ENCODE data around the gene GALNT7.

DNA sequence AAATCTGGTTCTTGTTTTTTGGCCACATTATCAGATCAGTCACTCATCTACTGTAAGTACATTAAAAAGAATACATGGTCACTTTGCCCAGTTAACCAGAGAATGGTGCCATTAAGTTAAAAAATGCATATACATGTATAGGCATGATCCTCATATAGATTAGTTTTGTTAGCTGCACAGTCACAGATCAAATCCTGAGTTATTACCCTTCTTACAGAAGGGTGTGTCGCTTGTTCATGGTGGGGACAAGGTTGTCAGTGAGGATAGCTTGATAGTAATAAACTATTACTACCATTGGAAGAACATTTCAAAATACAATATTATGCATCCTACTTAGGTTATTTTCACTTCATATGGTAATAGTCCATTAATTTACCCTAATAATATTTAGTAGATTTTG is 48.5 kb downstream of the GALNT7 start:
- TF ChIP-seq, protein P1, sequence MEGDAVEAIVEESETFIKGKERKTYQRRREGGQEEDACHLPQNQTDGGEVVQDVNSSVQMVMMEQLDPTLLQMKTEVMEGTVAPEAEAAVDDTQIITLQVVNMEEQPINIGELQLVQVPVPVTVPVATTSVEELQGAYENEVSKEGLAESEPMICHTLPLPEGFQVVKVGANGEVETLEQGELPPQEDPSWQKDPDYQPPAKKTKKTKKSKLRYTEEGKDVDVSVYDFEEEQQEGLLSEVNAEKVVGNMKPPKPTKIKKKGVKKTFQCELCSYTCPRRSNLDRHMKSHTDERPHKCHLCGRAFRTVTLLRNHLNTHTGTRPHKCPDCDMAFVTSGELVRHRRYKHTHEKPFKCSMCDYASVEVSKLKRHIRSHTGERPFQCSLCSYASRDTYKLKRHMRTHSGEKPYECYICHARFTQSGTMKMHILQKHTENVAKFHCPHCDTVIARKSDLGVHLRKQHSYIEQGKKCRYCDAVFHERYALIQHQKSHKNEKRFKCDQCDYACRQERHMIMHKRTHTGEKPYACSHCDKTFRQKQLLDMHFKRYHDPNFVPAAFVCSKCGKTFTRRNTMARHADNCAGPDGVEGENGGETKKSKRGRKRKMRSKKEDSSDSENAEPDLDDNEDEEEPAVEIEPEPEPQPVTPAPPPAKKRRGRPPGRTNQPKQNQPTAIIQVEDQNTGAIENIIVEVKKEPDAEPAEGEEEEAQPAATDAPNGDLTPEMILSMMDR (IDR thresholded peaks at IDR 0.05) = no peak
- TF ChIP-seq POLR2AphosphoS5 (IDR thresholded peaks at IDR 0.05) = no peak
- TF ChIP-seq POLR2A (IDR thresholded peaks at IDR 0.05) = no peak
